Activated naive CD4-positive, alpha-beta T cell treated with anti-CD3 and anti-CD28 coated beads, Interleukin-2, amount 50 U/mL, for 16 hours (primary cell): ENCODE data around the gene INAFM2.
A peak's percentile ranks its signal among the peaks of the same experiment; 100 is the strongest.

Source experiments
- DNase-seq: peaks from one replicate; pipeline ENCODE4 v3.0.0-alpha.2; 2020

The INAFM2 gene

GRCh38 chr15:40345225-40345866, 21.9 kb downstream of the INAFM2 start:
- DNase-seq = no peak

GRCh38 chr15:40345867-40346578, 22.5 kb downstream of the INAFM2 start:
- DNase-seq = no peak

GRCh38 chr15:40346579-40347558, 23.4 kb downstream of the INAFM2 start:
- no peak for DNase-seq

- DNase-seq = no peak
These were observed 24.3 kb downstream of the INAFM2 start for GRCh38 chr15:40347559-40348473.

GRCh38 chr15:40348474-40348870, 25.0 kb downstream of the INAFM2 start:
- no peak for DNase-seq

- DNase-seq = no peak
These were observed 25.7 kb downstream of the INAFM2 start for GRCh38 chr15:40349163-40349562.

- no peak for DNase-seq
These were observed 28.9 kb downstream of the INAFM2 start for GRCh38 chr15:40352281-40352901.

- no peak for DNase-seq
These were observed 30.2 kb downstream of the INAFM2 start for GRCh38 chr15:40353697-40354096.

GRCh38 chr15:40354408-40355171, 31.1 kb downstream of the INAFM2 start:
- DNase-seq = no peak

GRCh38 chr15:40355976-40356585, 32.6 kb downstream of the INAFM2 start:
- no peak for DNase-seq

GRCh38 chr15:40357246-40357645, 33.8 kb downstream of the INAFM2 start:
- DNase-seq = no peak

- DNase-seq = peak; percentile 92
These were observed 34.4 kb downstream of the INAFM2 start, which contains the start of gene DISP2 for GRCh38 chr15:40357723-40358470. DISP2 (plus strand) TSS chr15:40358219; CDS start chr15:40358322, 103 bp downstream.

- DNase-seq = peak; percentile 25
These were observed 35.2 kb downstream of the INAFM2 start for GRCh38 chr15:40358471-40359353.

GRCh38 chr15:40360015-40360414, 36.5 kb downstream of the INAFM2 start:
- DNase-seq = no peak

- no peak for DNase-seq
These were observed 38.1 kb downstream of the INAFM2 start for GRCh38 chr15:40361640-40362039.

GRCh38 chr15:40363611-40364010, 40.1 kb downstream of the INAFM2 start:
- DNase-seq = no peak

- DNase-seq = no peak
These were observed 40.8 kb downstream of the INAFM2 start for GRCh38 chr15:40364251-40364650.

- no peak for DNase-seq
These were observed 41.5 kb downstream of the INAFM2 start for GRCh38 chr15:40365016-40365415.
